ENCODE measurements around the gene MUC20. TPM values are rescaled to one million over a fixed set of nuclear protein-coding genes. Genes with fewer than 3 reads are reported as not detected.
"Not testable (repeated sequence)": the region's sequence is repeated elsewhere in the genome, so short reads cannot be mapped to it uniquely, and the experiment has no call there.

The MUC20 gene
- 7.0 and 9.6 TPM in 2 replicates for total RNA-seq

- intact Hi-C loops (cut with micrococcal nuclease), result not testable (repeated sequence)
Observed at GRCh38 chr3:195720831-195721506, at the start of gene MUC20. MUC20 (plus strand) TSS chr3:195720978; CDS start chr3:195721008, 30 bp downstream.

- intact Hi-C loops (cut with micrococcal nuclease), result not testable (repeated sequence)
Observed at GRCh38 chr3:195671283-195671682, 49.5 kb upstream of the MUC20 start.

- intact Hi-C loops (cut with micrococcal nuclease), result not testable (repeated sequence)
Observed at GRCh38 chr3:195673711-195674110, 47.1 kb upstream of the MUC20 start.

- intact Hi-C loops (cut with micrococcal nuclease), result loop anchor here (5.0 kb wide), 1 partner anchor 294 kb away; no protein-coding TSS in a partner anchor
Observed at GRCh38 chr3:195678391-195679015, 42.3 kb upstream of the MUC20 start.

- intact Hi-C loops (cut with micrococcal nuclease), result not testable (repeated sequence)
Observed at GRCh38 chr3:195680690-195681089, 40.1 kb upstream of the MUC20 start.

GRCh38 chr3:195681458-195682103 lies 39.2 kb upstream of the MUC20 start:
- intact Hi-C loops (cut with micrococcal nuclease), result not testable (repeated sequence)

GRCh38 chr3:195682104-195682742 lies 38.6 kb upstream of the MUC20 start:
- intact Hi-C loops (cut with micrococcal nuclease), result not testable (repeated sequence)

GRCh38 chr3:195683722-195684526 lies 36.9 kb upstream of the MUC20 start:
- intact Hi-C loops (cut with micrococcal nuclease), result not testable (repeated sequence)

- intact Hi-C loops (cut with micrococcal nuclease), result loop anchor here (5.0 kb wide), 1 partner anchor 523 kb away; no protein-coding TSS in a partner anchor
Observed at GRCh38 chr3:195684527-195685257, 36.1 kb upstream of the MUC20 start.

- intact Hi-C loops (cut with micrococcal nuclease), result loop anchor here (5.0 kb wide), 1 partner anchor 521 kb away; no protein-coding TSS in a partner anchor
Observed at GRCh38 chr3:195686537-195687208, 34.1 kb upstream of the MUC20 start.

- intact Hi-C loops (cut with micrococcal nuclease), result loop anchor here (5.0 kb wide), 1 partner anchor 520 kb away; no protein-coding TSS in a partner anchor
Observed at GRCh38 chr3:195687209-195687760, 33.5 kb upstream of the MUC20 start.

GRCh38 chr3:195688471-195689183 lies 32.2 kb upstream of the MUC20 start:
- intact Hi-C loops (cut with micrococcal nuclease), result loop anchor here (5.0 kb wide), 1 partner anchor 519 kb away; no protein-coding TSS in a partner anchor

- intact Hi-C loops (cut with micrococcal nuclease), result loop anchor here (5.0 kb wide), 1 partner anchor 518 kb away; no protein-coding TSS in a partner anchor
Observed at GRCh38 chr3:195689184-195690070, 31.4 kb upstream of the MUC20 start.

- intact Hi-C loops (cut with micrococcal nuclease), result no loop called here
Observed at GRCh38 chr3:195690951-195691350, 29.8 kb upstream of the MUC20 start.

GRCh38 chr3:195691596-195692353 lies 29.0 kb upstream of the MUC20 start:
- intact Hi-C loops (cut with micrococcal nuclease), result not testable (repeated sequence)

- intact Hi-C loops (cut with micrococcal nuclease), result no loop called here
Observed at GRCh38 chr3:195692354-195692685, 28.5 kb upstream of the MUC20 start.
